ENCODE data around the gene C2orf69.

Gene C2orf69

DNA sequence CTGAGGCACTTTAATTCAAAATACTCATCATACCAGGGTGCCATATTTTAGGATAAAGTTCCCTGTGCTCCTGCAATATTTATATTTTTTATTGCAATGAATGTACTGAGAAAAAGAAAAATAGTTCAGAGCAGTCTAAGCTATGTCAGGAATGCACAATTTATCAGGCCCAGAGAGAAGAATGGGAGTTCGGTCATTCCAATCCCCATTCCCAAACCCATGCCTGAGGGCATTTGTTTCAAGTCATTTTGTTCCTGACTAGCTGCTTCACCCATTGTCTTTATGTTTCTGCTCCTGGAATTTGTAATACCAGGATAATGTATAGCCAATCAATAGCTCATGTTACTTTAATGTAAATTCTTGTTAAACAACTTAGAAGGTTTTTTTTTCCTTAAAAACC is 35.7 kb upstream of the C2orf69 start:
- no peak overlapping the region for H2BK15ac ChIP-seq (ENCODE audit: low read depth, poor library complexity, severe bottlenecking)
- no peak overlapping the region for H3K18ac ChIP-seq (ENCODE audit: low read depth in 1 of 2, low read length in 2 of 2)
- H2BK5ac ChIP-seq (ENCODE audit: low read depth, low read length, poor library complexity, severe bottlenecking): no peak overlapping the region
- WGBS: 100% methylated on average over 1 of the region's 1 CpG
- H2AFZ ChIP-seq (ENCODE audit: low read depth, low read length): no peak overlapping the region
- H3K4me3 ChIP-seq (ENCODE audit: insufficient read depth in 1 of 2, low read depth in 1 of 2, low read length in 2 of 2): no peak overlapping the region
- H2AK5ac ChIP-seq (ENCODE audit: low read length, severe bottlenecking): no peak overlapping the region
- no peaks in the 10 kb centered on the region for H3K36me3 ChIP-seq (ENCODE audit: control insufficient read depth in 1 of 2, insufficient read depth in 2 of 2, low read depth in 1 of 2, low read length in 2 of 2)
- no peak overlapping the region for H3K23ac ChIP-seq (ENCODE audit: low read length in 2 of 2)
- no peak overlapping the region for H3K4ac ChIP-seq (ENCODE audit: low read depth in 1 of 2, low read length in 2 of 2)
- no peak overlapping the region for H3K9ac ChIP-seq (ENCODE audit: low read length)
- no peak overlapping the region for H3K14ac ChIP-seq (ENCODE audit: low read length in 2 of 2)
- H3K4me2 ChIP-seq (ENCODE audit: low read length, poor library complexity, severe bottlenecking): no peak overlapping the region
- H2BK12ac ChIP-seq (ENCODE audit: low read length in 2 of 2): no peak overlapping the region
- no peaks in the 10 kb centered on the region for H3K79me1 ChIP-seq (replicated peaks; ENCODE audit: low read length, poor library complexity, severe bottlenecking)
- no peak overlapping the region for H3K27ac ChIP-seq (ENCODE audit: low read length, poor library complexity, severe bottlenecking)
- no peaks in the 10 kb centered on the region for H3K4me1 ChIP-seq (ENCODE audit: control insufficient read depth, insufficient read depth, low read depth, low read length)
- H4K8ac ChIP-seq (ENCODE audit: low read length): no peak overlapping the region
- no peak for DNase-seq
- H3K27me3 ChIP-seq (ENCODE audit: control insufficient read depth in 1 of 2, insufficient read depth in 1 of 2, low read length in 2 of 2): no peaks in the 10 kb centered on the region
- H3K9me3 ChIP-seq (ENCODE audit: control insufficient read depth, low read length): peaks cover 12% of the 10 kb centered on the region
- H4K91ac ChIP-seq (ENCODE audit: low read length): no peak overlapping the region
- no peak overlapping the region for H2BK120ac ChIP-seq (ENCODE audit: low read depth, low read length)

DNA sequence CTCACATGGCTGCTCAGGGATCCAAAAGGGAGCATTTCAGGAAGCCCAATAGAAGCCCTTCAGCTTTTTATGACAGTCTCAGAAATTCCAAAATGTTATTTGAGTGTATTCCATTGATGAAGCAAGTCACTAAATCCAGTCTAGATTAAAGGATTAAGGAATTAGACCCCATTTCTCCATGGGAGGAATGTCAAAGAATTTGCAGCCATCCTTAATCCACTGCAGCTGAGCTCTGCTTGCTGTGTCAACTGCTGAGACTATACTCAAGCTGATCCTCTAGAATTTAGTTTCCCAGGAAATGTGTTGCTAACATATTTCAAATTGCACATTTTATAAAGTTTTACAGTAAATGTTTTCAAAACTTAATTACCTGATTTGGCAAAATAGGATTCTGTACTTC is 28.4 kb upstream of the C2orf69 start:
- Histone ChIP-seq H2BK15ac (ENCODE audit: low read depth, poor library complexity, severe bottlenecking) (no peak overlapping the region), H2BK12ac (ENCODE audit: low read length in 2 of 2) (no peak overlapping the region), H3K4me1 (ENCODE audit: control insufficient read depth, insufficient read depth, low read depth, low read length) (no peaks in the 10 kb centered on the region), H2AFZ (ENCODE audit: low read depth, low read length) (no peak overlapping the region), H3K27me3 (ENCODE audit: control insufficient read depth in 1 of 2, insufficient read depth in 1 of 2, low read length in 2 of 2) (peaks cover 0 to 4% of the 10 kb centered on the region in 2 experiments), H3K4me3 (ENCODE audit: insufficient read depth in 1 of 2, low read depth in 1 of 2, low read length in 2 of 2) (no peak overlapping the region), H4K8ac (ENCODE audit: low read length) (no peak overlapping the region), H3K18ac (ENCODE audit: low read depth in 1 of 2, low read length in 2 of 2) (no peak overlapping the region), H3K27ac (ENCODE audit: low read length, poor library complexity, severe bottlenecking) (no peak overlapping the region), H2BK5ac (ENCODE audit: low read depth, low read length, poor library complexity, severe bottlenecking) (no peak overlapping the region), H4K91ac (ENCODE audit: low read length) (no peak overlapping the region), H3K79me1 (replicated peaks; ENCODE audit: low read length, poor library complexity, severe bottlenecking) (no peaks in the 10 kb centered on the region), H2AK5ac (ENCODE audit: low read length, severe bottlenecking) (no peak overlapping the region), H3K9me3 (ENCODE audit: control insufficient read depth, low read length) (no peaks in the 10 kb centered on the region), H3K4me2 (ENCODE audit: low read length, poor library complexity, severe bottlenecking) (no peak overlapping the region), H3K4ac (ENCODE audit: low read depth in 1 of 2, low read length in 2 of 2) (no peak overlapping the region), H3K14ac (ENCODE audit: low read length in 2 of 2) (no peak overlapping the region), H3K23ac (ENCODE audit: low read length in 2 of 2) (no peak overlapping the region), H3K9ac (ENCODE audit: low read length) (no peak overlapping the region), H3K36me3 (ENCODE audit: control insufficient read depth in 1 of 2, insufficient read depth in 2 of 2, low read depth in 1 of 2, low read length in 2 of 2) (no peaks in the 10 kb centered on the region), H2BK120ac (ENCODE audit: low read depth, low read length) (no peak overlapping the region)
- no peak for DNase-seq

DNA sequence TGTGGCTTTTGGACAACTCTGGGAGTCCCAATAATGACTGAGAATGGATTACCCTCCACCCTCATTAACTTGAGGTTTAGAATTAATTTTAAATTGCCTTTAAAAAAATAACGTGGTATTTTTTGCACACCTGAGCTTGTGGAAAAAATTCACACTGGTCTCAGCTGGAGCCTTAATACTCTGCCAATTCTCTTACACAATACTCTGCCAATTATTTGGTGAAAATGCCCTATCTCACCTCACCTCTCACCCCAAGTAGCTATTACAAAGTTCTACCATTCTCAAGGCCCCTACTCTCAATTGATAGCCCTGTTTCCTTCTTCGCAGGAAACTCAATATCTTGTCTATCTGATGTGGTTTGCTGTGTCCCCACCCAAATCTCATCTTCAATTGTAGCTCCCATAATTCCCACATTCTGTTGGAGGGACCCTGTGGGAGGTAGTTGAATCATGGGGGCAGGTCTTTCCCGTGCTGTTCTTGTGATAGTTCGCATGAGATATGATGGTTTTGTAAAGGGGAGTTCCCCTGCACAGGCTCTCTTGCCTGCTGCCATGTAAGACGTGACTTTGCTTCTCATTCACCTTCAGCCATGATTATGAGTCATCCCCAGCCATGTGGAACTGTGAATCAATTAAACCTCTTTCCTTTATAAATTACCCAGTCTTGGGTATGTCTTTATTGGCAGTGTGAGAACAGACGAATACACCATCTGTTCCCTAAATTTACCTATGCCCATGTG is 27.4 kb upstream of the C2orf69 start:
- Histone ChIP-seq H3K4me2 (ENCODE audit: low read length, poor library complexity, severe bottlenecking) (no peak overlapping the region), H2BK12ac (ENCODE audit: low read length in 2 of 2) (no peak overlapping the region), H2BK5ac (ENCODE audit: low read depth, low read length, poor library complexity, severe bottlenecking) (no peak overlapping the region), H3K4me3 (ENCODE audit: insufficient read depth in 1 of 2, low read depth in 1 of 2, low read length in 2 of 2) (no peak overlapping the region), H3K27ac (ENCODE audit: low read length, poor library complexity, severe bottlenecking) (no peak overlapping the region), H3K79me1 (replicated peaks; ENCODE audit: low read length, poor library complexity, severe bottlenecking) (no peaks in the 10 kb centered on the region), H3K18ac (ENCODE audit: low read depth in 1 of 2, low read length in 2 of 2) (no peak overlapping the region), H3K23ac (ENCODE audit: low read length in 2 of 2) (no peak overlapping the region), H3K9ac (ENCODE audit: low read length) (no peak overlapping the region), H2BK15ac (ENCODE audit: low read depth, poor library complexity, severe bottlenecking) (no peak overlapping the region), H3K9me3 (ENCODE audit: control insufficient read depth, low read length) (no peaks in the 10 kb centered on the region), H3K14ac (ENCODE audit: low read length in 2 of 2) (no peak overlapping the region), H2AK5ac (ENCODE audit: low read length, severe bottlenecking) (no peak overlapping the region), H3K36me3 (ENCODE audit: control insufficient read depth in 1 of 2, insufficient read depth in 2 of 2, low read depth in 1 of 2, low read length in 2 of 2) (no peaks in the 10 kb centered on the region), H4K8ac (ENCODE audit: low read length) (no peak overlapping the region), H2AFZ (ENCODE audit: low read depth, low read length) (no peak overlapping the region), H3K4ac (ENCODE audit: low read depth in 1 of 2, low read length in 2 of 2) (no peak overlapping the region), H3K4me1 (ENCODE audit: control insufficient read depth, insufficient read depth, low read depth, low read length) (no peaks in the 10 kb centered on the region), H4K91ac (ENCODE audit: low read length) (no peak overlapping the region), H3K27me3 (ENCODE audit: control insufficient read depth in 1 of 2, insufficient read depth in 1 of 2, low read length in 2 of 2) (peaks cover 0 to 4% of the 10 kb centered on the region in 2 experiments), H2BK120ac (ENCODE audit: low read depth, low read length) (no peak overlapping the region)
- WGBS: 77% methylated on average over 5 of the region's 6 CpGs
- no peak for DNase-seq

DNA sequence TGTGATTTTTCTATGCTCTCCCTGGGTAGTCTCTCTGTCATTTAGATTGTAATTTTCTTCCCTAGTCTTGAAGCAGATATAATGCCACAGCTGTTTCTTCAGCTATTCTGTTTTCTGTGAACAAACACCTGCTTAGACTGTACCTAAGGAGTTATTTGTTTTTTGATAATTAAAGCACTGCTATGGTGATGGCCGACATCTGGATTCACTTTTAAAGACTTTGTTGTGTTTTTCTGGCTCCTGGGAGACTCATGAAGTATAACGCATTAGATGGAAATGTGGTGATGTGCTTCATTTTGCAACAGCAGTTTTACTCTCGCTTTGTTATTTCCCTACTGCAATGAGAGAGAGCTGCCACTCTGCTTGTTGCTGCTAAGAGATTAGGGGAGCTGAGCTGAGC is 15.7 kb upstream of the C2orf69 start:
- no peak for DNase-seq
- no peak overlapping the region for H2AK5ac ChIP-seq (ENCODE audit: low read length, severe bottlenecking)
- H2BK12ac ChIP-seq (ENCODE audit: low read length in 2 of 2): no peak overlapping the region
- no peak overlapping the region for H2AFZ ChIP-seq (ENCODE audit: low read depth, low read length)
- H3K18ac ChIP-seq (ENCODE audit: low read depth in 1 of 2, low read length in 2 of 2): no peak overlapping the region
- H3K14ac ChIP-seq (ENCODE audit: low read length in 2 of 2): no peak overlapping the region
- H3K23ac ChIP-seq (ENCODE audit: low read length in 2 of 2): no peak overlapping the region
- no peak overlapping the region for H2BK5ac ChIP-seq (ENCODE audit: low read depth, low read length, poor library complexity, severe bottlenecking)
- H3K9ac ChIP-seq (ENCODE audit: low read length): peak overlapping the region; percentile 73
- no peak overlapping the region for H3K4ac ChIP-seq (ENCODE audit: low read depth in 1 of 2, low read length in 2 of 2)
- H2BK15ac ChIP-seq (ENCODE audit: low read depth, poor library complexity, severe bottlenecking): no peak overlapping the region
- no peaks in the 10 kb centered on the region for H3K9me3 ChIP-seq (ENCODE audit: control insufficient read depth, low read length)
- no peaks in the 10 kb centered on the region for H3K4me1 ChIP-seq (ENCODE audit: control insufficient read depth, insufficient read depth, low read depth, low read length)
- H4K91ac ChIP-seq (ENCODE audit: low read length): no peak overlapping the region
- H3K4me3 ChIP-seq (ENCODE audit: insufficient read depth in 1 of 2, low read depth in 1 of 2, low read length in 2 of 2): no peak overlapping the region
- H2BK120ac ChIP-seq (ENCODE audit: low read depth, low read length): no peak overlapping the region
- no peaks in the 10 kb centered on the region for H3K36me3 ChIP-seq (ENCODE audit: control insufficient read depth in 1 of 2, insufficient read depth in 2 of 2, low read depth in 1 of 2, low read length in 2 of 2)
- H3K27ac ChIP-seq (ENCODE audit: low read length, poor library complexity, severe bottlenecking): no peak overlapping the region
- no peaks in the 10 kb centered on the region for H3K27me3 ChIP-seq (ENCODE audit: control insufficient read depth in 1 of 2, insufficient read depth in 1 of 2, low read length in 2 of 2)
- 80% methylated on average over 3 of the region's 3 CpGs for WGBS
- H3K4me2 ChIP-seq (ENCODE audit: low read length, poor library complexity, severe bottlenecking): no peak overlapping the region
- H3K79me1 ChIP-seq (replicated peaks; ENCODE audit: low read length, poor library complexity, severe bottlenecking): no peaks in the 10 kb centered on the region
- H4K8ac ChIP-seq (ENCODE audit: low read length): no peak overlapping the region

Measured in mesenchymal stem cell (in vitro differentiated cells and primary cell).